ENCODE measurements around the gene PSMC3.

The PSMC3 gene

GRCh38 chr11:47394322-47395222 is 31.7 kb downstream of the PSMC3 start:
- TF ChIP-seq, protein P1, sequence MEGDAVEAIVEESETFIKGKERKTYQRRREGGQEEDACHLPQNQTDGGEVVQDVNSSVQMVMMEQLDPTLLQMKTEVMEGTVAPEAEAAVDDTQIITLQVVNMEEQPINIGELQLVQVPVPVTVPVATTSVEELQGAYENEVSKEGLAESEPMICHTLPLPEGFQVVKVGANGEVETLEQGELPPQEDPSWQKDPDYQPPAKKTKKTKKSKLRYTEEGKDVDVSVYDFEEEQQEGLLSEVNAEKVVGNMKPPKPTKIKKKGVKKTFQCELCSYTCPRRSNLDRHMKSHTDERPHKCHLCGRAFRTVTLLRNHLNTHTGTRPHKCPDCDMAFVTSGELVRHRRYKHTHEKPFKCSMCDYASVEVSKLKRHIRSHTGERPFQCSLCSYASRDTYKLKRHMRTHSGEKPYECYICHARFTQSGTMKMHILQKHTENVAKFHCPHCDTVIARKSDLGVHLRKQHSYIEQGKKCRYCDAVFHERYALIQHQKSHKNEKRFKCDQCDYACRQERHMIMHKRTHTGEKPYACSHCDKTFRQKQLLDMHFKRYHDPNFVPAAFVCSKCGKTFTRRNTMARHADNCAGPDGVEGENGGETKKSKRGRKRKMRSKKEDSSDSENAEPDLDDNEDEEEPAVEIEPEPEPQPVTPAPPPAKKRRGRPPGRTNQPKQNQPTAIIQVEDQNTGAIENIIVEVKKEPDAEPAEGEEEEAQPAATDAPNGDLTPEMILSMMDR (IDR thresholded peaks at IDR 0.05; ENCODE audit: low read length): no peak
- TF ChIP-seq EZH2 (IDR thresholded peaks at IDR 0.05; ENCODE audit: borderline replicate concordance, low read length): no peak
- Histone ChIP-seq H3F3A (ENCODE audit: insufficient read depth, low read length) (no peaks in the 10 kb centered on the region), H3K9ac (ENCODE audit: low read length) (peak overlapping the region; percentile 72), H3K9me3 (ENCODE audit: low read length) (no peaks in the 10 kb centered on the region), H2AFZ (ENCODE audit: low read length) (no peak overlapping the region), H3K4me1 (ENCODE audit: insufficient read depth, low read length, severe bottlenecking) (peaks cover 53% of the 10 kb centered on the region), H4K20me1 (ENCODE audit: insufficient read depth, low read length) (no peaks in the 10 kb centered on the region), H3K9me2 (ENCODE audit: low read depth, low read length) (no peaks in the 10 kb centered on the region), H3K27me3 (ENCODE audit: insufficient read depth, low read length) (no peaks in the 10 kb centered on the region), H3K36me3 (ENCODE audit: insufficient read depth, low read length) (no peaks in the 10 kb centered on the region), H3K4me2 (ENCODE audit: low read length) (peak overlapping the region; percentile 53), H3K79me2 (ENCODE audit: insufficient read depth, low read length) (no peaks in the 10 kb centered on the region), H3K4me3 (ENCODE audit: low read depth, low read length, poor library complexity, severe bottlenecking) (peak overlapping the region; percentile 32), H3K27ac (ENCODE audit: low read depth, low read length, poor library complexity, severe bottlenecking) (peak overlapping the region; percentile 88)

GRCh38 chr11:47394050-47394321 is 32.3 kb downstream of the PSMC3 start:
- no peaks in the 10 kb centered on the region for H3K36me3 ChIP-seq (ENCODE audit: insufficient read depth, low read length)
- H3K9ac ChIP-seq (ENCODE audit: low read length): peak overlapping the region; percentile 72
- no peaks in the 10 kb centered on the region for H3F3A ChIP-seq (ENCODE audit: insufficient read depth, low read length)
- H3K4me3 ChIP-seq (ENCODE audit: low read depth, low read length, poor library complexity, severe bottlenecking): no peak overlapping the region
- no peaks in the 10 kb centered on the region for H3K79me2 ChIP-seq (ENCODE audit: insufficient read depth, low read length)
- peak overlapping the region; percentile 53; the same call in 1 of the 2 replicates for H3K4me2 ChIP-seq (ENCODE audit: low read length)
- no peak for TF ChIP-seq EZH2 (IDR thresholded peaks at IDR 0.05; ENCODE audit: borderline replicate concordance, low read length)
- TF ChIP-seq, protein P1 (IDR thresholded peaks at IDR 0.05; ENCODE audit: low read length): no peak
- H2AFZ ChIP-seq (ENCODE audit: low read length): no peak overlapping the region
- peak overlapping the region; percentile 88 for H3K27ac ChIP-seq (ENCODE audit: low read depth, low read length, poor library complexity, severe bottlenecking)
- H3K9me3 ChIP-seq (ENCODE audit: low read length): no peaks in the 10 kb centered on the region
- no peaks in the 10 kb centered on the region for H3K9me2 ChIP-seq (ENCODE audit: low read depth, low read length)
- no peaks in the 10 kb centered on the region for H4K20me1 ChIP-seq (ENCODE audit: insufficient read depth, low read length)
- no peaks in the 10 kb centered on the region for H3K27me3 ChIP-seq (ENCODE audit: insufficient read depth, low read length)
- peaks cover 47% of the 10 kb centered on the region for H3K4me1 ChIP-seq (ENCODE audit: insufficient read depth, low read length, severe bottlenecking)

- Histone ChIP-seq H3K27ac (ENCODE audit: low read depth, low read length, poor library complexity, severe bottlenecking) (peak overlapping the region; percentile 88), H3K9me2 (ENCODE audit: low read depth, low read length) (no peaks in the 10 kb centered on the region), H3K27me3 (ENCODE audit: insufficient read depth, low read length) (no peaks in the 10 kb centered on the region), H3K4me1 (ENCODE audit: insufficient read depth, low read length, severe bottlenecking) (peaks cover 42% of the 10 kb centered on the region), H3K9ac (ENCODE audit: low read length) (no peak overlapping the region; the same call in 1 of the 2 replicates), H3K79me2 (ENCODE audit: insufficient read depth, low read length) (no peaks in the 10 kb centered on the region), H4K20me1 (ENCODE audit: insufficient read depth, low read length) (no peaks in the 10 kb centered on the region), H3F3A (ENCODE audit: insufficient read depth, low read length) (no peaks in the 10 kb centered on the region), H3K4me3 (ENCODE audit: low read depth, low read length, poor library complexity, severe bottlenecking) (no peak overlapping the region), H3K4me2 (ENCODE audit: low read length) (no peak overlapping the region; the same call in 1 of the 2 replicates), H3K9me3 (ENCODE audit: low read length) (no peaks in the 10 kb centered on the region), H3K36me3 (ENCODE audit: insufficient read depth, low read length) (no peaks in the 10 kb centered on the region), H2AFZ (ENCODE audit: low read length) (no peak overlapping the region)
- TF ChIP-seq EZH2 (IDR thresholded peaks at IDR 0.05; ENCODE audit: borderline replicate concordance, low read length): no peak
- TF ChIP-seq, protein P1 (IDR thresholded peaks at IDR 0.05; ENCODE audit: low read length): no peak
Measured at GRCh38 chr11:47393163-47394049, 32.8 kb downstream of the PSMC3 start.
